Measurements from ENCODE around the gene YIPF6.
"Not testable (repeated sequence)": the region's sequence is repeated elsewhere in the genome, so short reads cannot be mapped to it uniquely, and the experiment has no call there.

The YIPF6 gene

GRCh38 chrX:68508799-68509198 lies 9.9 kb downstream of the YIPF6 start:
- no peak for DNase-seq

GRCh38 chrX:68511255-68511654 lies 12.4 kb downstream of the YIPF6 start:
- DNase-seq: no peak

- DNase-seq: not testable (repeated sequence)
Measured at GRCh38 chrX:68524680-68525079, 25.8 kb downstream of the YIPF6 start.

- no peak for DNase-seq
Measured at GRCh38 chrX:68532831-68533533, 34.1 kb downstream of the YIPF6 start.

- no peak for DNase-seq
Measured at GRCh38 chrX:68533656-68534055, 34.8 kb downstream of the YIPF6 start.

GRCh38 chrX:68534691-68535090 lies 35.8 kb downstream of the YIPF6 start:
- no peak for DNase-seq

- DNase-seq: no peak
Measured at GRCh38 chrX:68536429-68536828, 37.6 kb downstream of the YIPF6 start.

- no peak for DNase-seq
Measured at GRCh38 chrX:68536884-68537283, 38.0 kb downstream of the YIPF6 start.

GRCh38 chrX:68550193-68550592 lies 51.3 kb downstream of the YIPF6 start:
- DNase-seq: no peak

GRCh38 chrX:68556036-68556435 lies 57.2 kb downstream of the YIPF6 start:
- DNase-seq: no peak

GRCh38 chrX:68557126-68557525 lies 58.3 kb downstream of the YIPF6 start:
- DNase-seq: not testable (repeated sequence)

GRCh38 chrX:68559905-68560304 lies 61.1 kb downstream of the YIPF6 start:
- not testable (repeated sequence) for DNase-seq

GRCh38 chrX:68568136-68568535 lies 69.3 kb downstream of the YIPF6 start:
- no peak for DNase-seq

GRCh38 chrX:68570598-68570997 lies 71.7 kb downstream of the YIPF6 start:
- no peak for DNase-seq

- DNase-seq: no peak
Measured at GRCh38 chrX:68571292-68571609, 72.4 kb downstream of the YIPF6 start.

- DNase-seq: no peak
Measured at GRCh38 chrX:68571610-68572311, 72.9 kb downstream of the YIPF6 start.

GRCh38 chrX:68574240-68574639 lies 75.4 kb downstream of the YIPF6 start:
- DNase-seq: no peak

- DNase-seq: no peak
Measured at GRCh38 chrX:68579810-68580209, 81.0 kb downstream of the YIPF6 start.

GRCh38 chrX:68584221-68584620 lies 85.4 kb downstream of the YIPF6 start:
- DNase-seq: no peak

Data from activated effector memory CD4-positive, alpha-beta T cell treated with anti-CD3 and anti-CD28 coated beads, Interleukin-2, amount 50 U/mL, for 16 hours (primary cell).